A375 (cell line): ENCODE measurements around the gene GOLGA6L4. TPM values are rescaled to one million over a fixed set of nuclear protein-coding genes. Genes with fewer than 3 reads are reported as not detected.

Experiments
- small RNA-seq: library from RNA; depleted of rRNA; stranded (forward); fragments of <200 nt; gene quantifications from one replicate; pipeline ENCODE3, GENCODE V24; 2014
- total RNA-seq: library from RNA; depleted of rRNA; stranded (reverse); fragments of >200 nt; shearing (Covaris generic); gene quantifications from 2 replicates; pipeline ENCODE4 v1.2.3, GENCODE V29; 2014; rRNA removed

The GOLGA6L4 gene, protein sequence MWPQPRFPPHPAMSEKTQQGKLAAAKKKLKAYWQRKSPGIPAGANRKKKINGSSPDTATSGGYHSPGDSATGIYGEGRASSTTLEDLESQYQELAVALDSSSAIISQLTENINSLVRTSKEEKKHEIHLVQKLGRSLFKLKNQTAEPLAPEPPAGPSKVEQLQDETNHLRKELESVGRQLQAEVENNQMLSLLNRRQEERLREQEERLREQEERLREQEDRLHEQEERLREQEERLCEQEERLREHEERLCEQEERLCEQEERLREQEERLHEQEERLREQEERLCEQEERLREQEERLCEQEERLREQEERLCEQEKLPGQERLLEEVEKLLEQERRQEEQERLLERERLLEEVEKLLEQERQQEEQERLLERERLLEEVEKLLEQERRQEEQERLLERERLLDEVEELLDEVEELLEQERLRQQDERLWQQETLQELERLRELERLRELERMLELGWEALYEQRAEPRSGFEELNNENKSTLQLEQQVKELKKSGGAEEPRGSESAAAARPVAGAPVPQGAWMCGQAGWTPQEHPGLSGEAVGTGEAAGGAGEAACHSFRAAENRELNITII
- 0.21 and 0.83 TPM in 2 replicates for total RNA-seq

DNA sequence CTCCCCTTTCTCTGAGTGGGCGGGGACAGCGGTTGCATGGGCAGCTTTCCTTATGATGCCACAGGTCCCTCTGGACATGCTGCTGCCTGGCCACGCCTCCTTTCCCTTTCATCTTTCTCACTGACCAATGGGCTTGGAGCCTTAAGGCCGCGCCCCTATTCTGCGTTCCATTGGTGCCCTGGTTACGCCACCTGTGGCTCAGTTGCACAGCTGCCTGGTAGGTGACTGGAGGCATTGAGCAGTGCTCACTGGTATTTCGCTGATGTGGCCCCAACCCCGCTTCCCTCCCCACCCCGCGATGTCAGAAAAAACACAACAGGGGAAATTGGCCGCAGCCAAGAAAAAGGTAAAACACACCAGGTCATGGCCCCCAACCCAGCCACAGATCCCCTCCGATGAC, at the start of gene GOLGA6L4:
TSS of gene GOLGA6L4 (plus strand) at position 201 of the 400 bp plus-strand sequence. CDS start at position 263, 62 bp downstream.

Small RNA genes within 50 kb of the gene (small RNA-seq; reads per million reads assigned to genes)
- gene RN7SL331P (not detected), gene UBE2Q2P8 (not detected)
